GM19395 (cell line): ENCODE measurements around the gene GALR1.
A peak's percentile ranks its signal among the peaks of the same experiment; 100 is the strongest.
"Not testable (repeated sequence)": the region's sequence is repeated elsewhere in the genome, so short reads cannot be mapped to it uniquely, and the experiment has no call there.

Experiments used
- ATAC-seq: cut with Tn5 transposase; IDR thresholded peaks from one replicate; pipeline ENCODE4 v1.9.1; 2021; ENCODE audit warnings: mild to moderate bottlenecking, moderate library complexity; ENCODE audit not compliant: unreplicated experiment

Gene GALR1, protein sequence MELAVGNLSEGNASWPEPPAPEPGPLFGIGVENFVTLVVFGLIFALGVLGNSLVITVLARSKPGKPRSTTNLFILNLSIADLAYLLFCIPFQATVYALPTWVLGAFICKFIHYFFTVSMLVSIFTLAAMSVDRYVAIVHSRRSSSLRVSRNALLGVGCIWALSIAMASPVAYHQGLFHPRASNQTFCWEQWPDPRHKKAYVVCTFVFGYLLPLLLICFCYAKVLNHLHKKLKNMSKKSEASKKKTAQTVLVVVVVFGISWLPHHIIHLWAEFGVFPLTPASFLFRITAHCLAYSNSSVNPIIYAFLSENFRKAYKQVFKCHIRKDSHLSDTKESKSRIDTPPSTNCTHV

GRCh38 chr18:77249569-77250500 is at the start of gene GALR1:
Gene GALR1, plus strand, starts transcription at chr18:77249848. Its CDS starts 701 bp downstream, at chr18:77250549.
- ATAC-seq: no peak

DNA sequence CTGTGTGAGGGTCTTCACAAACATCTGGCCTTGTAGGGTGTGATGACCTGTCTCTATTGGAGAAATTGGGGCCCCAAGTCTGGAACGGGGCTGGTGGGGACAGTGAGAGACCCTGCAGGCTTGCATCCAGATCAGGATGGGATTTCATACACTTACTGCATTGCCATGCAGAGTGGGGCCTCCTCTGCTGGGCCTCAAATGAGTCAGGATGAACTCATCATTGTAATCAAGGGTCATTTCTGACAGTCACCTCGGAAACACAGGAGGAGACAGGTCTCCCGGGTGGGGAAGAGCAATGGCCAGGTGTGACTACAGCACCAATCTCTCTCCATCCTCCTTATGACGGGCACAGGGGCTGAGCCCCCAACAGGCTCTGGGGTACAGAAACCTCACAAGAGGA is 48.1 kb upstream of the GALR1 start:
- no peak for ATAC-seq

- no peak for ATAC-seq
These were observed 47.3 kb upstream of the GALR1 start for GRCh38 chr18:77202329-77202728.

DNA sequence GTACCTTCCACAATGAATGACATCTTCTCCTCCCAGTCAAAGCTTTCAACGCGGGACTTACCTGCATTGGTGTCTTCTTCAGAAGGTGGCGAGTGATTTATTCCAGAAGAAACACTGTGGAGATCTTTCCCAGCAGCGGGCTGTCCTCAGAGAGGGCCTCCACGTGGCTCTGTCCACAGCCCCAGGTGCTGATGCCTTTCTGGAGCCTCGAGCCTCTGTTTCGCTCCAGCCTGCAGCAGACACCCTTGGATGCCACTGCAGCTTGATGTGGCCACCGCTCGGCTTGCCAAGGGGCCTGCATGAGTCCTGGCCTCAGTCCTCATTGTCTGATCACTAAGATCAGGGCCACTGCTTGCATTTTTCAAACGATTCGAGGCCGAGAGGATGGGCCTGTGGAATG is 46.6 kb upstream of the GALR1 start:
- no peak for ATAC-seq

DNA sequence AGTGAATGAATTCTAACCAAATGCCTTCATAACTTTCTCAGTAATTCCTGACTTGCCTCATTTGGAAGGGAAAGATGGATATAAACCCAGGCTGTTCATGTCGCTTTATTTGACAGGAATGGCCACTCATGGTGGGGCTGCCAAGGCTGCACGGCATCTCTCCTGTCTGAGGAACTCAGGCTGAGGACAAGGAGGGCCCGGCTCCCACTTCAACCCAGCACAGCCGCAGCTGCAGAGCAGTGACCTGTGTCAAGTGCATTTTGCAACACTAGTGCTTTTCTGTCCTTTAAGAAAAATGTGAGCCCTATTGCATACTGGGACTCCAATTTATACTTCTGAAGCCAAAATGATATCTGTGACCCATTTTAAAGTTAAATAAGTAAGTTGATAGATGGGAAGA is 45.8 kb upstream of the GALR1 start:
- ATAC-seq: no peak

DNA sequence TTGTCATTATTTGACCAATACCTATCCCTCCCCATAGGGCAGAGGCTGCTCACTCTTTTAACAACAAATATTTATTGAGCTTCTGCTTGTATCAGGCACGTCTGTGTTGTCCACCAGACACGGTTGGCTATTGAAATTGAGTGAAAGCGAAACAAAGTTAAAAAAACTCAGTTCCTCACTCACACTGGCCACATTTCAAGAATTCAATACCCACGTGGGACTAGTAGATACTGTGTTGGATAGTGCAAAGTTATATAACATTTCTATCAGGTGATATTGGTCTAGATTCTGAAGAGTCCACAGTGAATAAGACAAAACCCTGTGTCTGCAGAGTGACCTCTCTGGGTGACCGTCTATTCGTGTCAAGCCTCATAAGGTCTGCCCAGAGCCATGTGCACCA is 43.9 kb upstream of the GALR1 start:
- ATAC-seq: no peak

GRCh38 chr18:77206676-77207374 is 42.8 kb upstream of the GALR1 start:
- ATAC-seq: no peak

DNA sequence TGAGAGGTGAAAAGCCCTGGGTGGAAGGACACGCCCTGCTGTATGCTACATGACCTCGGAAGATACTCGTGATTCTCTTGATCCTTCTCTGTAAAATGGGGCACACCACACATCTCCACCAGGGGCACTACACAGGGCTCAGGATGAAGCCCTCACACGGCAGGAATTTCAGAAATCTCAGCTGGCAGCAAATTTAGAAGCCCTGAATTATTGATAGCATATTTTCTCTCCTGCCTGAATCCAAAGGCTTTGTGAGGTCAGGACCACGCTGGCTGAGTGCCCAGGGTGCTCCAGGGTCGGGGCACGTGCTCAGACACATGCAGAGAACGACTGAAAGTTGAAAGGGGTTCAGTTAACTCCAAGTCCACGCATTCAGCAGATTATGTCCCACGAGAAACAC is 42.1 kb upstream of the GALR1 start:
- ATAC-seq: no peak

DNA sequence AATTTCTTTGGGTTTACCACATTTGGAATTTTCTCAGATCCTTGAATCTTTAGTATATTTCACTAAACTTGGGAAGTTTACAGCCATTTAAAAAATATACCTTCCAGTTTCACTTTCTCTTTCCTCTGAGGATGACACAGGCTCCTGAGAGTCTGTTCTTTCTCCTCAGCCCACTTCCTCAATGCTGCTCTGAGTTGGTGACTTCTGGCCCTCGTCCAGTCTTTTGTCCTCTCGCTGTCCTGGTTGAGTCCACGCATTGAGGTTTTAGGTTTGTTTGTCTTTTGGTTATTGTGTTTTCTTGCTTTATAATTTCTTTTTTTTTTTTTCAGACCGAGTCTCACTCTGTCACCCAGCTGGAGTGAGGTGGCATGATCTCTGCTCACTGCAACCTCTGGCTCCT is 40.7 kb upstream of the GALR1 start:
- ATAC-seq: peak; percentile 82

GRCh38 chr18:77209587-77209986 is 40.1 kb upstream of the GALR1 start:
- ATAC-seq: no peak

GRCh38 chr18:77210249-77210648 is 39.4 kb upstream of the GALR1 start:
- ATAC-seq: no peak

GRCh38 chr18:77218642-77219041 is 31.0 kb upstream of the GALR1 start:
- no peak for ATAC-seq

GRCh38 chr18:77220726-77221125 is 28.9 kb upstream of the GALR1 start:
- ATAC-seq: no peak

DNA sequence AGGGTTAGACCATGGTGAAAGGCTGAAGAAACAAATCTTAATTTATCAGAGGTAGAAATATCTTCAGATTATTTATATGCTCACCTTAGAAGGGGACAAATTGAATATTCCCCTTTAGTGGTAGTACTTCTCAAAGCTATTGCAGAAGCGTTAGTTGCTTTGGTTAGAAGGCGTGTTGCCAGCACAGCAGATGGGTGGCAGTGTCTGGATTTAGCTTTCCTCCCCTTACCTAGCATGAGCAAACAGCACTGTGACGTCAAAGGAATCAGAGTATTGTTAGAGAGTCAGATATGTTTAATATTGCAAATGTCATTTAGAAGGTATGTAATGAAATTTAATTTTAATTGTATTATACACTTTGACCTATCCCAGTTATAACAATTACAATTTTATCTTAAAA is 27.2 kb upstream of the GALR1 start:
- ATAC-seq: no peak

DNA sequence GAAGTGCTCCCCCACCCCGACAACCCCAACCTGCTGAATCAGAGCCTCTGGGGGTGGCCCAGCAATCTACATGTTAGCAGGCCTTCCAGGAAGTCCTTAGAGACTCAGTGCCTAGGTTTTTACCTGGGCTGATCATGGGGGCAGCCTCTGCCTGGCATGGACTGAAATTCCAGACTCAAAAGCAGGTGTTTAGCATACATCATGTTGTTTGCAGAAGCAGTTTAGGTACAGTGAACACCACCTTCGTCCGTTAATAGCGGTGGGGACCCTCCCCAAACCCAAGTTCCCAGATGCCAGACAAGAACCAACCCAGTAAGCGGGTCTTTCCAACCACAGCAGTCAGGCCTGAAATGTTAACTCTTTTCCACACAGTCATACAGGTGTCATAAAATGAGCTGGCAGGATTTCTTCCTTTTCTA is 26.4 kb upstream of the GALR1 start:
- no peak for ATAC-seq

- no peak for ATAC-seq
These were observed 26.0 kb upstream of the GALR1 start for GRCh38 chr18:77223653-77224052.

DNA sequence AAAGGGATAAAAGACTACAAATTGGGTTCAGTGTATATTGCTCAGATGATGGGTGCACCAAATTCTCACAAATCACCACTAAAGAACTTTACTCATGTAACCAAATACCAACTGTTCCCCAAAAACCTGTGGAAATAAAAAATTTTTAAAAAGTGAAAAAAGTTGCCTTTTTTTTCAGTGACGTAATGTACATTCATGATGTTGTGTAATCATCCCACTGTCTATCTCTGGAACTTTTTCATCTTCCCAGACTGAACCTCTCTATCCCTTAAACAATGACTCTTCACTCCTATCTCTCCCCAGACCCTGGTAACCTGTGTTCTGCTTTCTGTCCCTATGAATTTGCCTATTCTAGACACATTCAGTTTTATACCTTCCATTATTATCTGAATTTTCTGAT is 19.0 kb upstream of the GALR1 start:
- ATAC-seq: no peak

GRCh38 chr18:77234504-77235365 is 14.9 kb upstream of the GALR1 start:
- ATAC-seq: no peak

GRCh38 chr18:77239285-77239684 is 10.4 kb upstream of the GALR1 start:
- ATAC-seq: not testable (repeated sequence)

- no peak for ATAC-seq
These were observed 627 bp upstream of the GALR1 start for GRCh38 chr18:77248873-77249568.
